Measurements from ENCODE around the gene DENND4A. TPM values are rescaled to one million over a fixed set of nuclear protein-coding genes. Genes with fewer than 3 reads are reported as not detected.

The DENND4A gene
- total RNA-seq, 4 donors from 2014 or later, result 12.2 to 42.1 (median 14.2) TPM

GRCh38 chr15:65690778-65691177, 101.3 kb downstream of the DENND4A start:
- Histone ChIP-seq H3K4me1 (no peaks in the 10 kb centered on the region), H3K36me3 (peaks cover 37% of the 10 kb centered on the region), H3K4me3 (no peak overlapping the region), H3K27me3 (no peaks in the 10 kb centered on the region), H3K9me3 (no peaks in the 10 kb centered on the region), H3K27ac (no peak overlapping the region)
- TF ChIP-seq POLR2A (IDR thresholded peaks at IDR 0.05) (no peak), CTCF (IDR thresholded peaks at IDR 0.05) (no peak), POLR2AphosphoS5 (IDR thresholded peaks at IDR 0.05) (no peak)
- 89% methylated on average over 4 of the region's 4 CpGs for WGBS
- no peak for DNase-seq (ENCODE audit: low spot score in 2 of 2)

GRCh38 chr15:65690173-65690572, 101.9 kb downstream of the DENND4A start:
- Histone ChIP-seq H3K4me1 (no peaks in the 10 kb centered on the region), H3K27me3 (no peaks in the 10 kb centered on the region), H3K27ac (no peak overlapping the region), H3K9me3 (no peaks in the 10 kb centered on the region), H3K4me3 (no peak overlapping the region), H3K36me3 (peaks cover 35% of the 10 kb centered on the region)
- DNase-seq (ENCODE audit: low spot score in 2 of 2), result no peak
- WGBS, result 86% methylated on average over 1 of the region's 1 CpG
- no peak for TF ChIP-seq POLR2A (IDR thresholded peaks at IDR 0.05)
- TF ChIP-seq POLR2AphosphoS5 (IDR thresholded peaks at IDR 0.05), result no peak
- TF ChIP-seq CTCF (IDR thresholded peaks at IDR 0.05), result no peak
- no peak for TF ChIP-seq EP300 (IDR thresholded peaks at IDR 0.05)

- H3K4me1 ChIP-seq, result no peaks in the 10 kb centered on the region
- WGBS, result 97% methylated on average over 1 of the region's 1 CpG
- no peak for TF ChIP-seq CTCF (IDR thresholded peaks at IDR 0.05)
- no peak for TF ChIP-seq EP300 (IDR thresholded peaks at IDR 0.05)
- no peak for TF ChIP-seq POLR2AphosphoS5 (IDR thresholded peaks at IDR 0.05)
- no peak for TF ChIP-seq POLR2A (IDR thresholded peaks at IDR 0.05)
- no peak for DNase-seq (ENCODE audit: low spot score in 2 of 2)
- H3K4me3 ChIP-seq, result no peak overlapping the region
- no peaks in the 10 kb centered on the region for H3K27me3 ChIP-seq
- no peaks in the 10 kb centered on the region for H3K9me3 ChIP-seq
- peaks cover 32% of the 10 kb centered on the region for H3K36me3 ChIP-seq
- no peak overlapping the region for H3K27ac ChIP-seq
These were observed 103.6 kb downstream of the DENND4A start for GRCh38 chr15:65688462-65688861.

GRCh38 chr15:65682404-65682911, 109.6 kb downstream of the DENND4A start:
- Histone ChIP-seq H3K36me3 (no peaks in the 10 kb centered on the region), H3K9me3 (no peaks in the 10 kb centered on the region), H3K27ac (no peak overlapping the region), H3K4me3 (no peak overlapping the region), H3K4me1 (no peaks in the 10 kb centered on the region), H3K27me3 (no peaks in the 10 kb centered on the region)
- no peak for TF ChIP-seq POLR2A (IDR thresholded peaks at IDR 0.05)
- TF ChIP-seq POLR2AphosphoS5 (IDR thresholded peaks at IDR 0.05), result no peak
- no peak for TF ChIP-seq EP300 (IDR thresholded peaks at IDR 0.05)
- no peak for TF ChIP-seq CTCF (IDR thresholded peaks at IDR 0.05)
- DNase-seq (ENCODE audit: low spot score in 2 of 2), result no peak
- 98% methylated on average over 2 of the region's 2 CpGs for WGBS

GRCh38 chr15:65680544-65680943, 111.5 kb downstream of the DENND4A start:
- H3K27ac ChIP-seq, result no peak overlapping the region
- H3K4me3 ChIP-seq, result no peak overlapping the region
- no peaks in the 10 kb centered on the region for H3K4me1 ChIP-seq
- no peaks in the 10 kb centered on the region for H3K36me3 ChIP-seq
- no peaks in the 10 kb centered on the region for H3K27me3 ChIP-seq
- no peaks in the 10 kb centered on the region for H3K9me3 ChIP-seq
- TF ChIP-seq EP300 (IDR thresholded peaks at IDR 0.05) (no peak), POLR2A (IDR thresholded peaks at IDR 0.05) (no peak), CTCF (IDR thresholded peaks at IDR 0.05) (no peak), POLR2AphosphoS5 (IDR thresholded peaks at IDR 0.05) (no peak)
- WGBS, result 96% methylated on average over 1 of the region's 1 CpG
- DNase-seq (ENCODE audit: low spot score in 2 of 2), result no peak
